H1 (cell line): ENCODE measurements around the gene LCP1. TPM values are rescaled to one million over a fixed set of nuclear protein-coding genes. Genes with fewer than 3 reads are reported as not detected.
A peak's percentile ranks its signal among the peaks of the same experiment; 100 is the strongest.

ENCODE experiments used
- CTCF ChIA-PET: fragments of 300-600 bp; sonication (Branson Sonifier 250); formaldehyde crosslinking; loops from one replicate; lab custom pipeline; 2021; ENCODE audit not compliant: partially characterized antibody; lab: Charles Lee
- POLR2A ChIA-PET: fragments of 300-600 bp; sonication (Branson Sonifier 250); formaldehyde crosslinking; loops from one replicate; lab custom pipeline; 2021; ENCODE audit warnings: inconsistent platforms; ENCODE audit not compliant: partially characterized antibody; lab: Charles Lee
- DNase-seq, 2 experiments: peaks; one replicate each; pipeline versions ENCODE4 v3.0.0 to v3.0.0-alpha.2; 2010 to 2022; ENCODE audit warnings: low spot score in 2 of 2, low read depth in 1 of 2, mixed read lengths in 1 of 2
- FAIRE-seq: peaks from 2 replicates; lab custom pipeline; 2011; peaks lifted over from hg19 to GRCh38; lab: Jason Lieb, UNC
- H2AFZ ChIP-seq: 2 replicates; pipeline ENCODE4 v1.8.1; 2012; ENCODE audit warnings: low read length, inconsistent platforms
- H2AK5ac ChIP-seq: 2 replicates; pipeline ENCODE4 v1.6.1; 2013; ENCODE audit warnings: low read depth, low read length
- H2BK120ac ChIP-seq: replicated peaks from 2 replicates; pipeline ENCODE3; 2013; ENCODE audit warnings: low read depth, low read length, inconsistent platforms
- H2BK12ac ChIP-seq: 2 replicates; pipeline ENCODE4 v1.6.1; 2013; ENCODE audit warnings: low read depth, low read length
- H2BK15ac ChIP-seq: 2 replicates; pipeline ENCODE4 v1.6.1; 2013; ENCODE audit warnings: low read length
- H2BK20ac ChIP-seq: 2 replicates; pipeline ENCODE4 v1.6.1; 2013; ENCODE audit warnings: low read length
- H2BK5ac ChIP-seq: 2 replicates; pipeline ENCODE4 v1.6.1; 2013; ENCODE audit warnings: low read depth, low read length
- H3K14ac ChIP-seq: 2 replicates; pipeline ENCODE4 v1.6.1; 2013; ENCODE audit warnings: inconsistent platforms; ENCODE audit not compliant: insufficient read length
- H3K18ac ChIP-seq: 2 replicates; pipeline ENCODE4 v1.6.1; 2013; ENCODE audit warnings: low read length; ENCODE audit errors: extremely low read depth
- H3K23ac ChIP-seq: 2 replicates; pipeline ENCODE4 v1.6.1; 2013; ENCODE audit warnings: inconsistent platforms; ENCODE audit not compliant: insufficient read length
- H3K23me2 ChIP-seq: 2 replicates; pipeline ENCODE4 v1.6.1; 2013; ENCODE audit warnings: low read depth, low read length
- H3K27ac ChIP-seq: 2 replicates; pipeline ENCODE4 v1.6.1; 2011; ENCODE audit warnings: low read depth, low read length, inconsistent platforms
- H3K27me3 ChIP-seq, 4 experiments: replicated peaks in 1 of 4; 1 replicate in 1 of 4; 2 replicates in 3 of 4; pipeline versions ENCODE4 v1.6.1 to v1.8.1; 2011 to 2013; ENCODE audit warnings: low read length in 3 of 4, mild to moderate bottlenecking in 3 of 4, inconsistent platforms in 2 of 4, mixed read lengths in 2 of 4, moderate library complexity in 1 of 4; ENCODE audit not compliant: control insufficient read depth in 3 of 4, insufficient read depth in 3 of 4; ENCODE audit errors: extremely low read depth in 1 of 4
- H3K36me3 ChIP-seq, 4 experiments: 2 replicates each; pipeline versions ENCODE4 v1.6.1 to v1.8.1; 2011 to 2013; ENCODE audit warnings: mild to moderate bottlenecking in 4 of 4, low read length in 3 of 4, moderate library complexity in 2 of 4, control low read depth in 1 of 4, inconsistent platforms in 1 of 4; ENCODE audit not compliant: insufficient read depth in 4 of 4, control insufficient read depth in 2 of 4
- H3K4ac ChIP-seq: replicated peaks from 2 replicates; pipeline ENCODE3; 2013; ENCODE audit warnings: low read length, low read depth, mixed read lengths, inconsistent platforms; ENCODE audit not compliant: insufficient read length
- H3K4me1 ChIP-seq, 4 experiments: replicated peaks in 1 of 4; 1 replicate in 1 of 4; 2 replicates in 3 of 4; pipeline versions ENCODE4 v1.6.1 to v1.8.1; 2011 to 2013; ENCODE audit warnings: low read length in 3 of 4, inconsistent platforms in 2 of 4, mixed read lengths in 1 of 4; ENCODE audit not compliant: insufficient read depth in 4 of 4, control insufficient read depth in 3 of 4
- H3K4me2 ChIP-seq, 2 experiments: 2 replicates each; pipeline versions ENCODE4 v1.6.1 to v1.8.1; 2011 to 2013; ENCODE audit warnings: low read depth in 2 of 2, low read length in 2 of 2, control low read depth in 1 of 2, inconsistent platforms in 1 of 2, mild to moderate bottlenecking in 1 of 2; ENCODE audit not compliant: insufficient read depth in 1 of 2
- H3K4me3 ChIP-seq, 4 experiments: fragments of 200-600, 300-600 bp in 1 of 4; sonication (generic), shearing (Covaris generic), sonication (Bioruptor Twin) in 1 of 4; 2 replicates each; pipeline versions ENCODE4 v1.5.1 to v1.8.1; 2011 to 2016; ENCODE audit warnings: low read length in 4 of 4, low read depth in 3 of 4, control low read depth in 2 of 4, inconsistent platforms in 2 of 4, mild to moderate bottlenecking in 2 of 4, mixed read lengths in 1 of 4, moderate library complexity in 1 of 4; ENCODE audit not compliant: insufficient read depth in 2 of 4; ENCODE audit errors: extremely low read depth in 1 of 4
- H3K56ac ChIP-seq: replicated peaks from 2 replicates; pipeline ENCODE3; 2013; ENCODE audit warnings: low read depth, mild to moderate bottlenecking, mixed read lengths, low read length, inconsistent platforms; ENCODE audit not compliant: insufficient read length
- H3K79me1 ChIP-seq: 2 replicates; pipeline ENCODE4 v1.6.1; 2013; ENCODE audit warnings: low read depth, low read length, control low read depth
- H3K79me2 ChIP-seq, 2 experiments: 2 replicates each; pipeline versions ENCODE4 v1.6.1 to v1.8.1; 2012 to 2013; ENCODE audit warnings: low read length in 2 of 2, mild to moderate bottlenecking in 2 of 2, inconsistent platforms in 1 of 2; ENCODE audit not compliant: insufficient read depth in 2 of 2, control insufficient read depth in 1 of 2
- H3K9ac ChIP-seq, 4 experiments: replicated peaks in 1 of 4; 1 replicate in 1 of 4; 2 replicates in 3 of 4; pipeline versions ENCODE4 v1.6.1 to v1.8.1; 2011 to 2013; ENCODE audit warnings: low read depth in 3 of 4, low read length in 3 of 4, control low read depth in 2 of 4, mild to moderate bottlenecking in 2 of 4, moderate library complexity in 2 of 4, inconsistent platforms in 1 of 4; ENCODE audit errors: extremely low read depth in 1 of 4
- H3K9me3 ChIP-seq, 2 experiments: 2 replicates each; pipeline versions ENCODE4 v1.6.1 to v1.8.1; 2012 to 2013; ENCODE audit warnings: mild to moderate bottlenecking in 2 of 2, moderate library complexity in 2 of 2, control low read depth in 1 of 2, inconsistent platforms in 1 of 2, low read depth in 1 of 2, low read length in 1 of 2, mixed read lengths in 1 of 2; ENCODE audit not compliant: insufficient read depth in 2 of 2
- H4K20me1 ChIP-seq, 2 experiments: replicated peaks in 1 of 2; 2 replicates each; pipeline versions ENCODE3 to v1.8.1; 2011 to 2013; ENCODE audit warnings: inconsistent platforms in 2 of 2, low read length in 2 of 2, mild to moderate bottlenecking in 1 of 2; ENCODE audit not compliant: insufficient read depth in 2 of 2, control insufficient read depth in 1 of 2
- H4K5ac ChIP-seq: 2 replicates; pipeline ENCODE4 v1.6.1; 2013; ENCODE audit warnings: low read length, low read depth, mixed read lengths, inconsistent platforms; ENCODE audit not compliant: insufficient read length
- H4K8ac ChIP-seq: 2 replicates; pipeline ENCODE4 v1.8.0; 2013; ENCODE audit warnings: mild to moderate bottlenecking, moderate library complexity, low read length, inconsistent platforms; ENCODE audit not compliant: insufficient read depth; ENCODE audit errors: extremely low read depth
- H4K91ac ChIP-seq: replicated peaks from 2 replicates; pipeline ENCODE3; 2013; ENCODE audit warnings: low read length, mixed read lengths, inconsistent platforms; ENCODE audit not compliant: insufficient read length
- CTBP2 ChIP-seq: IDR thresholded peaks from 2 replicates; pipeline ENCODE4 v1.7.0; 2011; ENCODE audit warnings: borderline replicate concordance, mild to moderate bottlenecking, moderate library complexity, mixed read lengths, low read length; ENCODE audit not compliant: insufficient read depth, insufficient read length
- HDAC2 ChIP-seq, 2 experiments: fragments of 300-600 bp in 1 of 2; sonication (generic) in 1 of 2; IDR thresholded peaks; 2 replicates each; pipeline ENCODE4 v1.6.1; 2011 to 2012; ENCODE audit warnings: low read depth in 2 of 2, low read length in 2 of 2, mild to moderate bottlenecking in 2 of 2, moderate library complexity in 2 of 2, borderline replicate concordance in 1 of 2, inconsistent platforms in 1 of 2
- JUN ChIP-seq: IDR thresholded peaks from 2 replicates; pipeline ENCODE4 v1.6.1; 2011; ENCODE audit warnings: low read depth, mild to moderate bottlenecking, improper control_type of control experiment, low read length
- NANOG ChIP-seq: IDR thresholded peaks from 2 replicates; pipeline ENCODE4 v1.6.1; 2011; ENCODE audit warnings: low read length, low read depth, mild to moderate bottlenecking, inconsistent platforms; ENCODE audit not compliant: insufficient read depth, poor library complexity, severe bottlenecking
- RBBP5 ChIP-seq: IDR thresholded peaks from 2 replicates; pipeline ENCODE4 v1.7.1; 2012; ENCODE audit warnings: low read depth, mild to moderate bottlenecking, inconsistent platforms, low read length, moderate library complexity, borderline replicate concordance
- RNF2 ChIP-seq: fragments of 200-900, 300-1000 bp; sonication (generic); IDR thresholded peaks from 2 replicates; pipeline ENCODE4 v1.7.1; 2016; ENCODE audit warnings: borderline replicate concordance, low read depth, mild to moderate bottlenecking, antibody characterized with exemption, low read length; ENCODE audit not compliant: poor library complexity, severe bottlenecking; ENCODE audit errors: missing control alignments
- SAP30 ChIP-seq: fragments of 300-600 bp; sonication (generic); IDR thresholded peaks from 2 replicates; pipeline ENCODE4 v1.7.1; 2012; ENCODE audit warnings: low read length, moderate library complexity, mild to moderate bottlenecking, inconsistent platforms; ENCODE audit not compliant: insufficient read depth, insufficient replicate concordance
- SUZ12 ChIP-seq: fragments of 200-600 bp; sonication (generic); IDR thresholded peaks from 2 replicates; pipeline ENCODE4 v1.6.1; 2012; ENCODE audit warnings: mild to moderate bottlenecking, inconsistent platforms, low read length, moderate library complexity, mixed read lengths
- TBP ChIP-seq: IDR thresholded peaks from 2 replicates; pipeline ENCODE4 v1.6.1; 2011; ENCODE audit warnings: low read depth, low read length, improper control_type of control experiment
- TCF12 ChIP-seq: IDR thresholded peaks from 2 replicates; pipeline ENCODE4 v1.6.1; 2011; ENCODE audit warnings: low read depth, mild to moderate bottlenecking, low read length
- YY1 ChIP-seq: IDR thresholded peaks from 2 replicates; pipeline ENCODE4 v1.6.1; 2011; ENCODE audit warnings: low read depth, mild to moderate bottlenecking, low read length
- WGBS, 2 experiments: shearing (Covaris generic) in 1 of 2; methylation state at CpG; one replicate each; pipeline versions ENCODE4 v1.1.6 to v1.1.7; 2013 to 2015; ENCODE audit warnings: low lambda C conversion rate in 2 of 2, mixed read lengths in 2 of 2, inconsistent platforms in 1 of 2, low coverage in 1 of 2, missing lambda C conversion rate in 1 of 2; ENCODE audit not compliant: insufficient replicate concordance in 2 of 2, insufficient coverage in 1 of 2, insufficient read length in 1 of 2; ENCODE audit errors: extremely low coverage in 1 of 2, missing lambda C conversion rate in 1 of 2; 5-methylcytosine and 5-hydroxymethylcytosine counted together
- polyA plus RNA-seq, 7 experiments: library from polyadenylated mRNA; depleted of rRNA in 3 of 7; stranded (reverse) in 5 of 7; unstranded in 2 of 7; fragments of >200 nt in 5 of 7; fragments of 200-250 nt in 2 of 7; gene quantifications; 1 replicate in 5 of 7; 2 replicates in 1 of 7; 4 replicates in 1 of 7; pipeline versions ENCODE4 v1.2.1 to v1.2.3, GENCODE V29; 2011 to 2013; ENCODE audit warnings: missing spikeins in 2 of 7, mixed read lengths in 2 of 7
- total RNA-seq: library from RNA; stranded (reverse); fragmentation: NEBNext Ultra II Directional; extraction: Animal tissue kit (Norgen Biotek cat#: 25700); gene quantifications from 2 replicates; pipeline ENCODE4 v1.2.1, GENCODE V29; 2021
- TF ChIP-seq, protein P1 (sequence below): IDR thresholded peaks from 2 replicates; pipeline ENCODE4 v1.6.1; 2011; ENCODE audit warnings: low read depth, mild to moderate bottlenecking, low read length; ENCODE audit not compliant: insufficient read depth

Gene LCP1
- total and polyA plus RNA-seq, 2 of the 8 experiments (the other 6 are each of a cell fraction or from before 2014, with no cell fraction given): 0.65 to 4.3 TPM

DNA sequence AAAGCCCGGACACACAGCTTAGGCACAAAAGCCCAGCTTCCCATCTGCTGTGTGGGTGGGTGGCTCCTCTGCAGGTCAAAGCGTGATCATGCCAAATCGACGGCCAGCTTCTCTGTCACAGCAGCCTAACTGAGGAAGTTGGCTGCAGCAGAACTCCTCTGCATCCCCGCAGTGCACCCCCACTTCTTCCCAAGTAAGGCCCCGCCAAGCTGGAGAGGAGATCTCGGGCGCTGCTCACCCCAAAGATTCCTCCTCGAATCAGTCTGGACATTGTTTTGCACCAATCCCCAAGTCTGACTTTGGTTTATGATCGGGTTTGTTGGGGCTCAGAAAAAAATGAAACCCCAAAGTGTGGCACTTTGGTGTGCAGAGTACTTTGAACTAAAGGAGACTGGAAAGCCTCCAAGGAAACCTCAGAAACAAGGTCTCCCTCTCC is 57.4 kb downstream of the LCP1 start:
- Histone ChIP-seq H3K23me2 (no peaks in the 10 kb centered on the region; the same call in 1 of the 2 replicates), H3K9me3 (no peaks in the 10 kb centered on the region), H3K27me3 (no peaks in the 10 kb centered on the region), H2BK20ac (no peak overlapping the region), H2BK5ac (no peak overlapping the region), H3K36me3 (no peaks in the 10 kb centered on the region), H3K14ac (no peak overlapping the region), H2BK12ac (no peak overlapping the region), H4K91ac (no peak overlapping the region), H3K27ac (no peak overlapping the region), H2AK5ac (no peak overlapping the region), H3K56ac (no peak overlapping the region), H3K4me3 (no peak overlapping the region), H2BK15ac (no peak overlapping the region), H4K8ac (no peak overlapping the region; the same call in 1 of the 2 replicates), H2BK120ac (no peak overlapping the region), H4K20me1 (no peaks in the 10 kb centered on the region), H3K4me2 (no peak overlapping the region), H3K18ac (no peak overlapping the region), H3K23ac (no peak overlapping the region), H2AFZ (0 out of 2 replicates have a peak overlapping the region, but pooled peaks have one; percentile 6), H3K79me2 (no peaks in the 10 kb centered on the region), H3K4ac (no peak overlapping the region), H4K5ac (no peak overlapping the region), H3K4me1 (peaks cover 0 to 5% (median 0%) of the 10 kb centered on the region in 4 experiments; a peak in 1 of 7 replicates), H3K9ac (no peak overlapping the region), H3K79me1 (no peaks in the 10 kb centered on the region)
- no peak for FAIRE-seq
- ChIA-PET POLR2A (no interaction called here), CTCF (interaction anchor here (1.1 to 3.5 kb wide), 2 partner anchors 12 to 53 kb away, joined by 3 to 21 read pairs; no protein-coding TSS in a partner anchor)
- WGBS, 2 experiments: 94% methylated on average over 10 of the region's 10 CpGs; no CpG with 5 or more reads in 1 of the 2 experiments
- no peak for DNase-seq
- TF ChIP-seq RBBP5: no peak
- no peak for TF ChIP-seq TCF12
- no peak for TF ChIP-seq YY1
- no peak for TF ChIP-seq HDAC2 (IDR thresholded peaks at IDR 0.05; ENCODE audit: borderline replicate concordance in 1 of 2, low read depth in 2 of 2, low read length in 2 of 2)
- TF ChIP-seq SAP30: no peak
- TF ChIP-seq, protein P1, sequence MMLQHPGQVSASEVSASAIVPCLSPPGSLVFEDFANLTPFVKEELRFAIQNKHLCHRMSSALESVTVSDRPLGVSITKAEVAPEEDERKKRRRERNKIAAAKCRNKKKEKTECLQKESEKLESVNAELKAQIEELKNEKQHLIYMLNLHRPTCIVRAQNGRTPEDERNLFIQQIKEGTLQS: no peak
- no peak for TF ChIP-seq SUZ12
- TF ChIP-seq TBP: no peak
- no peak for TF ChIP-seq JUN
- TF ChIP-seq CTBP2: no peak
- TF ChIP-seq NANOG: no peak
- TF ChIP-seq RNF2: no peak
